ENCODE results near the gene CTXN3.

Gene CTXN3

GRCh38 chr5:127699416-127699815 is 50.5 kb downstream of the CTXN3 start:
- TF ChIP-seq CTCF (IDR thresholded peaks at IDR 0.05; ENCODE audit: low read depth, low read length) = no peak
- no peak overlapping the region for H3K4me3 ChIP-seq (ENCODE audit: low read depth, low read length)

GRCh38 chr5:127700237-127700766 is 51.4 kb downstream of the CTXN3 start:
- TF ChIP-seq CTCF (IDR thresholded peaks at IDR 0.05; ENCODE audit: low read depth, low read length) = no peak
- no peak overlapping the region for H3K4me3 ChIP-seq (ENCODE audit: low read depth, low read length)

- H3K4me3 ChIP-seq (ENCODE audit: low read depth, low read length) = no peak overlapping the region
- no peak for TF ChIP-seq CTCF (IDR thresholded peaks at IDR 0.05; ENCODE audit: low read depth, low read length)
Measured at GRCh38 chr5:127702434-127702833, 53.6 kb downstream of the CTXN3 start.

- H3K4me3 ChIP-seq (ENCODE audit: low read depth, low read length) = no peak within 1 kb of the TSS
- no peak for TF ChIP-seq CTCF (IDR thresholded peaks at IDR 0.05; ENCODE audit: low read depth, low read length)
Measured at GRCh38 chr5:127702926-127703561, 54.2 kb downstream of the CTXN3 start, which contains the start of gene CCDC192. Gene CCDC192 (plus strand): TSS chr5:127703391. CDS start chr5:127703446, 55 bp downstream.

GRCh38 chr5:127705120-127705892 is 56.4 kb downstream of the CTXN3 start:
- H3K4me3 ChIP-seq (ENCODE audit: low read depth, low read length) = no peak overlapping the region
- no peak for TF ChIP-seq CTCF (IDR thresholded peaks at IDR 0.05; ENCODE audit: low read depth, low read length)

- no peak overlapping the region for H3K4me3 ChIP-seq (ENCODE audit: low read depth, low read length)
- no peak for TF ChIP-seq CTCF (IDR thresholded peaks at IDR 0.05; ENCODE audit: low read depth, low read length)
Measured at GRCh38 chr5:127706691-127707090, 57.8 kb downstream of the CTXN3 start.

- no peak for TF ChIP-seq CTCF (IDR thresholded peaks at IDR 0.05; ENCODE audit: low read depth, low read length)
- no peak overlapping the region for H3K4me3 ChIP-seq (ENCODE audit: low read depth, low read length)
Measured at GRCh38 chr5:127707209-127707608, 58.3 kb downstream of the CTXN3 start.

Data from WI38 (cell line).